SU-DHL-6 (cell line): ENCODE data around the gene ADGRB3.

Source experiments
- H2AFZ ChIP-seq: fragments of 200-600 bp; sonication (generic); 2 replicates; pipeline ENCODE4 v1.6.1; 2014; ENCODE audit warnings: low read depth, mild to moderate bottlenecking, moderate library complexity, mixed read lengths, antibody characterized with exemption, low read length; ENCODE audit not compliant: severe bottlenecking
- H3F3A ChIP-seq: fragments of 200-600 bp; shearing (Covaris generic); 2 replicates; pipeline ENCODE4 v1.6.0; 2016; ENCODE audit warnings: antibody characterized with exemption, mild to moderate bottlenecking; ENCODE audit not compliant: insufficient read depth
- H3K27ac ChIP-seq: fragments of 200-600 bp; sonication (generic); 2 replicates; pipeline ENCODE4 v1.5.1; 2016; ENCODE audit warnings: low read depth, mild to moderate bottlenecking, low read length, moderate library complexity, mixed read lengths
- H3K27me3 ChIP-seq: fragments of 200-600 bp; sonication (generic), shearing (Covaris generic); 2 replicates; pipeline ENCODE4 v1.6.0; 2014; ENCODE audit warnings: mild to moderate bottlenecking, low read length
- H3K36me3 ChIP-seq: fragments of 200-600 bp; sonication (generic); 2 replicates; pipeline ENCODE4 v1.6.1; 2014; ENCODE audit warnings: mild to moderate bottlenecking, low read length, mixed read lengths
- H3K4me2 ChIP-seq: fragments of 300-600, 200-600 bp; shearing (Covaris generic), sonication (generic); 2 replicates; pipeline ENCODE4 v1.6.0; 2014; ENCODE audit warnings: low read length, low read depth, mild to moderate bottlenecking; ENCODE audit not compliant: poor library complexity, severe bottlenecking
- H3K4me3 ChIP-seq: fragments of 200-600 bp; sonication (generic); 2 replicates; pipeline ENCODE4 v1.5.1; 2014; ENCODE audit warnings: antibody characterized with exemption, low read length, mild to moderate bottlenecking, mixed read lengths; ENCODE audit not compliant: insufficient read depth, poor library complexity, severe bottlenecking
- H3K79me2 ChIP-seq: fragments of 200-600 bp; sonication (generic); 2 replicates; pipeline ENCODE4 v1.6.1; 2014; ENCODE audit warnings: mild to moderate bottlenecking, low read length, moderate library complexity; ENCODE audit not compliant: insufficient read depth
- H3K9ac ChIP-seq: fragments of 200-600 bp; sonication (generic); 2 replicates; pipeline ENCODE4 v1.7.0; 2014; ENCODE audit warnings: mild to moderate bottlenecking, low read length
- H3K9me2 ChIP-seq: fragments of 200-600 bp; sonication (generic); replicated peaks from 2 replicates; pipeline ENCODE4 v1.6.1; 2014; ENCODE audit warnings: low read length; ENCODE audit not compliant: insufficient read depth
- H3K9me3 ChIP-seq: fragments of 200-600 bp; sonication (generic); 2 replicates; pipeline ENCODE4 v1.6.1; 2014; ENCODE audit warnings: low read length, mixed read lengths; ENCODE audit not compliant: insufficient read depth
- H4K20me1 ChIP-seq: fragments of 200-600 bp; sonication (generic); 2 replicates; pipeline ENCODE4 v1.6.1; 2014; ENCODE audit warnings: low read depth, mild to moderate bottlenecking, antibody characterized with exemption, low read length, moderate library complexity, mixed read lengths
- EZH2phosphoT487 ChIP-seq: fragments of 200-600 bp; sonication (generic), shearing (Covaris generic); conservative IDR thresholded peaks from 2 replicates; pipeline ENCODE4 v1.6.1; 2018; ENCODE audit warnings: mild to moderate bottlenecking, antibody characterized with exemption, low read length, moderate library complexity, mixed read lengths
- TF ChIP-seq, protein P1 (sequence below): fragments of 200-600 bp; sonication (generic); IDR thresholded peaks from one replicate; pipeline ENCODE4 v1.5.1; 2017; ENCODE audit warnings: antibody characterized with exemption, mild to moderate bottlenecking, low read length, moderate library complexity; ENCODE audit not compliant: insufficient read depth, poor library complexity, severe bottlenecking

Gene ADGRB3

DNA sequence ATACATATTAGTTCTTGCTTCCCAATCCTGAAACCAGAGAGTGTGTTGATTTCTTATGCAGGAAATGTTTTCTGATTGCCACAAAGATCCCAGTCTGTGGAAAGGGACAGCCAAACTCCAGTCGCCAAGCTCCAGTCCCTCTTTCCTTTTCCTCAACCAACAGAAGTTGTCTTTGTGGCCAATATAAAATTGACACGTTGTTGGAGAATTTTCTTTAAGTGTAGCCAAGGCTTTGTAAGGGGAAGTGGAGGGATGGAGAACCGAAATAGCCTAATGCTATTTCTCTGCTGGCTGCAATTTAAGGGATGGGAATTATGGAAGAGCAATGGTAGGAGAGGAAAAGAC, 5.4 kb downstream of the ADGRB3 start:
- Histone ChIP-seq H3K9me2 (no peaks in the 10 kb centered on the region), H3K36me3 (no peaks in the 10 kb centered on the region), H3K4me2 (no peak overlapping the region), H3K9ac (no peak overlapping the region), H3K9me3 (no peaks in the 10 kb centered on the region), H3F3A (no peaks in the 10 kb centered on the region), H2AFZ (no peak overlapping the region), H3K4me3 (no peak overlapping the region), H3K27ac (no peak overlapping the region), H4K20me1 (no peaks in the 10 kb centered on the region), H3K79me2 (no peaks in the 10 kb centered on the region), H3K27me3 (no peaks in the 10 kb centered on the region)
- TF ChIP-seq, protein P1, sequence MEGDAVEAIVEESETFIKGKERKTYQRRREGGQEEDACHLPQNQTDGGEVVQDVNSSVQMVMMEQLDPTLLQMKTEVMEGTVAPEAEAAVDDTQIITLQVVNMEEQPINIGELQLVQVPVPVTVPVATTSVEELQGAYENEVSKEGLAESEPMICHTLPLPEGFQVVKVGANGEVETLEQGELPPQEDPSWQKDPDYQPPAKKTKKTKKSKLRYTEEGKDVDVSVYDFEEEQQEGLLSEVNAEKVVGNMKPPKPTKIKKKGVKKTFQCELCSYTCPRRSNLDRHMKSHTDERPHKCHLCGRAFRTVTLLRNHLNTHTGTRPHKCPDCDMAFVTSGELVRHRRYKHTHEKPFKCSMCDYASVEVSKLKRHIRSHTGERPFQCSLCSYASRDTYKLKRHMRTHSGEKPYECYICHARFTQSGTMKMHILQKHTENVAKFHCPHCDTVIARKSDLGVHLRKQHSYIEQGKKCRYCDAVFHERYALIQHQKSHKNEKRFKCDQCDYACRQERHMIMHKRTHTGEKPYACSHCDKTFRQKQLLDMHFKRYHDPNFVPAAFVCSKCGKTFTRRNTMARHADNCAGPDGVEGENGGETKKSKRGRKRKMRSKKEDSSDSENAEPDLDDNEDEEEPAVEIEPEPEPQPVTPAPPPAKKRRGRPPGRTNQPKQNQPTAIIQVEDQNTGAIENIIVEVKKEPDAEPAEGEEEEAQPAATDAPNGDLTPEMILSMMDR: no peak

DNA sequence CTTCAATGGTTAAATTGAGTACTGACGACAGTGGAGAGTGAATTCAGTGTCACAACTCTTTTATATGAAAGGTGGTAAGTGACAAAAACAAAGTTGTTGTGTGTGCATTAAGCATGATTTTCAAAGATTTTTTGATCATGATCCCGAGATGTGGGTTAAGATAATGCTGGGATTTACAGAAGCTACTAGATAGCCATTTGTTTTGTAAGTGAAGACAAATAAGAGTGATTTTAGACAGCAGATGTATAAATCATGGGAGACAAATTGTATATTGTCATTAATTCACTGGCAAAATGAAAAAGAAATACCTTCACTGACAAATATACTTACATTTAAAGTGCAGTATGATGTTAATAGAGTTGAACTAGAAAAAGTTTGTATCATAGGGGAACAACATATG, 6.1 kb downstream of the ADGRB3 start:
- H3K27ac ChIP-seq: no peak overlapping the region
- TF ChIP-seq, protein P1: no peak
- TF ChIP-seq EZH2phosphoT487: no peak
- no peaks in the 10 kb centered on the region for H4K20me1 ChIP-seq
- no peaks in the 10 kb centered on the region for H3K27me3 ChIP-seq
- H3K9me2 ChIP-seq: no peaks in the 10 kb centered on the region
- H3K9ac ChIP-seq: no peak overlapping the region
- H2AFZ ChIP-seq: no peak overlapping the region
- H3K36me3 ChIP-seq: no peaks in the 10 kb centered on the region
- no peak overlapping the region for H3K4me2 ChIP-seq
- no peaks in the 10 kb centered on the region for H3K9me3 ChIP-seq
- H3K79me2 ChIP-seq: no peaks in the 10 kb centered on the region
- H3K4me3 ChIP-seq: no peak overlapping the region
- H3F3A ChIP-seq: no peaks in the 10 kb centered on the region

DNA sequence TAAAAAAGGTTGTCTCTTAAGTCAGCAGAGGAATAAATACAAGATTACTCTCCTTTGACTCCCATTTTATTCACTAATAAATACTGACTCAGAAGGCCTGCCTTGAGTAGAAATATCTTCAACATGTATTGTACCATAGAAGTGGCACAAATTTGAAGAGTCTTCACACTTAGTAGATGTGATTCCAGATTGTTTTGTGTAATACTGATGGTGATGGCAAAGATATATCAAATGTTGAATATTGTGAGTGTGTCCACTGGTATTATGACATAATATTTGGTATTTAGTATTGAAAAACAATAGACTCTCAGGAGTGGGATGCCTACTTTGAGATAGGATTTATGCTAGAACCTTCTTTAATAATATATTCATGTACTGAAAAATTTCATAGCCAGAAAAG, 7.0 kb downstream of the ADGRB3 start:
- Histone ChIP-seq H3K36me3 (no peaks in the 10 kb centered on the region), H3K9ac (no peak overlapping the region), H3K27me3 (no peaks in the 10 kb centered on the region), H3K9me3 (no peaks in the 10 kb centered on the region), H3K27ac (no peak overlapping the region), H3K79me2 (no peaks in the 10 kb centered on the region), H2AFZ (no peak overlapping the region), H3K4me3 (no peak overlapping the region), H3F3A (no peaks in the 10 kb centered on the region), H4K20me1 (no peaks in the 10 kb centered on the region), H3K9me2 (no peaks in the 10 kb centered on the region), H3K4me2 (no peak overlapping the region)
- no peak for TF ChIP-seq EZH2phosphoT487
- TF ChIP-seq, protein P1: no peak

DNA sequence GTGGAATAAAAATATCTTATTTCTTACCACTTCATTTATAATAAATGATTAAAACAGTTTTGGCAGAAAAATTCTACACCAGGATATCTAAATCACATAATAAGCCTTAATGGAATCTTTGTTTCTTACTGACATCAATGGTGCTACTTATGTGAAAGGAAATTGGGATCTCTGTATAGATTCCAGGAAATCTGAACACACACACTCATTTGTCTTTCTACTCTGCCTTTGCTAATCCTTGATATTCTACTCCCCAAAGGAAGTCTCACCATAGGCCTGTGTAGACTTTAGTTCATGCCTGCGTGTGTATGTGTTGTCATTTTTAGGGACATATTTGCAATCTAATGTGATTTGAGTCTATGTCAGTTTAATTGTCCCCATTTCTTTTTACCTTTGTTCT, 7.9 kb downstream of the ADGRB3 start:
- Histone ChIP-seq H3K9me2 (no peaks in the 10 kb centered on the region), H3K9ac (no peak overlapping the region), H3K4me3 (no peak overlapping the region), H3K27ac (no peak overlapping the region), H4K20me1 (no peaks in the 10 kb centered on the region), H3K4me2 (no peak overlapping the region), H3F3A (no peaks in the 10 kb centered on the region), H2AFZ (no peak overlapping the region), H3K36me3 (no peaks in the 10 kb centered on the region), H3K9me3 (no peaks in the 10 kb centered on the region), H3K27me3 (no peaks in the 10 kb centered on the region), H3K79me2 (no peaks in the 10 kb centered on the region)
- TF ChIP-seq, protein P1: no peak
- TF ChIP-seq EZH2phosphoT487: no peak
